Measurements from ENCODE around the gene ZNF768. TPM values are rescaled to one million over a fixed set of nuclear protein-coding genes. Genes with fewer than 3 reads are reported as not detected.
A peak's percentile ranks its signal among the peaks of the same experiment; 100 is the strongest.
"Not testable (repeated sequence)": the region's sequence is repeated elsewhere in the genome, so short reads cannot be mapped to it uniquely, and the experiment has no call there.

ZNF768 gene
- total RNA-seq, 4 donors from 2014 or later = 19.8 to 64.8 (median 54.1) TPM

- no peaks in the 10 kb centered on the region for H3K27me3 ChIP-seq
- no peak overlapping the region for H3K27ac ChIP-seq
- H3K36me3 ChIP-seq = no peaks in the 10 kb centered on the region
- H3K4me1 ChIP-seq = no peaks in the 10 kb centered on the region
- TF ChIP-seq, protein P1, sequence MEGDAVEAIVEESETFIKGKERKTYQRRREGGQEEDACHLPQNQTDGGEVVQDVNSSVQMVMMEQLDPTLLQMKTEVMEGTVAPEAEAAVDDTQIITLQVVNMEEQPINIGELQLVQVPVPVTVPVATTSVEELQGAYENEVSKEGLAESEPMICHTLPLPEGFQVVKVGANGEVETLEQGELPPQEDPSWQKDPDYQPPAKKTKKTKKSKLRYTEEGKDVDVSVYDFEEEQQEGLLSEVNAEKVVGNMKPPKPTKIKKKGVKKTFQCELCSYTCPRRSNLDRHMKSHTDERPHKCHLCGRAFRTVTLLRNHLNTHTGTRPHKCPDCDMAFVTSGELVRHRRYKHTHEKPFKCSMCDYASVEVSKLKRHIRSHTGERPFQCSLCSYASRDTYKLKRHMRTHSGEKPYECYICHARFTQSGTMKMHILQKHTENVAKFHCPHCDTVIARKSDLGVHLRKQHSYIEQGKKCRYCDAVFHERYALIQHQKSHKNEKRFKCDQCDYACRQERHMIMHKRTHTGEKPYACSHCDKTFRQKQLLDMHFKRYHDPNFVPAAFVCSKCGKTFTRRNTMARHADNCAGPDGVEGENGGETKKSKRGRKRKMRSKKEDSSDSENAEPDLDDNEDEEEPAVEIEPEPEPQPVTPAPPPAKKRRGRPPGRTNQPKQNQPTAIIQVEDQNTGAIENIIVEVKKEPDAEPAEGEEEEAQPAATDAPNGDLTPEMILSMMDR (IDR thresholded peaks at IDR 0.05) = no peak
- no peak for TF ChIP-seq POLR2A (IDR thresholded peaks at IDR 0.05)
- H3K4me3 ChIP-seq = no peak overlapping the region
- no peak for DNase-seq
- H3K9me3 ChIP-seq = no peaks in the 10 kb centered on the region
Measured at GRCh38 chr16:30478766-30479478, 47.4 kb downstream of the ZNF768 start.

DNA sequence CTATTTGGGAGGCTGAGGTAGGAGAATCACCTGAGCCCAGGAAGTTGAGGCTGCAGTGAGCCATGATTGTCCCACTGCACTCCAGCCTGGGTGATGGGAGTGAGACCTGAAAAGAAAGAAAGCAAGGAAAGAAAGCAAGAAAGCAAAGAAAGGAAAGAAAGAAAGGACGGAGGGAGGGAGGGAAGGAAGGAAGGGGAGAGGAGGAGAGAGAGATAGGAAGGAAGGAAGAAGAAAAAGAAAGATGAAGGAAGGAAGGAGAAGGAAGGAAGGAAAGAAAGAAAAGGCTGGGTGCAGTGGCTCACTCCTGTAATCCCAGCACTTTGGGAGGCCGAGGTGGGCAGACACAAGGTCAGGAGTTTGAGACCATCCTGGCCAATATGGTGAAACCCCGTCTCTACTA lies 48.6 kb downstream of the ZNF768 start:
- H3K4me1 ChIP-seq, H3K36me3 ChIP-seq, H3K27ac ChIP-seq, H3K9me3 ChIP-seq, DNase-seq, H3K4me3 ChIP-seq, H3K27me3 ChIP-seq: not testable (repeated sequence)

DNA sequence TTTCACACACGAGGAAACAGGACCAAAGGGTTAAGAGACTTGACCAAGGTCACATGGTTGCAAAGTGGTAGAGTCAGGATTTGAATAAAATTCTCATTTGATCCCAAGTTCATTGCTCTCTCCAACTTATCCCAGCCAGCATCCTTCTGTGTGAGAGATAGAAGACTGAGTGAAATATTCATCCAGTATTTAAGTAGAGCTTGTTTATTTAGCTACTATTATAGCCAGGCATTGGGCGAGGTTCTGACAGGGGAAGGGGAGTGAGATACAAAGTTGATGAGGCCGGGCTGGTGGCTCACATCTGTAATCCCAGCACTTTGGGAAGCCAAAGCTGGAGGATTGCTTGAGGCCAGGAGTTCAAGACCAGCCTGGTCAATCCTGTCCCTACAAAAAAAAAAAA lies 49.4 kb downstream of the ZNF768 start:
- Histone ChIP-seq H3K4me3 (no peak overlapping the region), H3K27ac (no peak overlapping the region), H3K4me1 (no peaks in the 10 kb centered on the region), H3K9me3 (no peaks in the 10 kb centered on the region), H3K27me3 (no peaks in the 10 kb centered on the region), H3K36me3 (no peaks in the 10 kb centered on the region)
- TF ChIP-seq, protein P1 (IDR thresholded peaks at IDR 0.05) = no peak
- TF ChIP-seq POLR2A (IDR thresholded peaks at IDR 0.05) = no peak
- DNase-seq = no peak

- peak overlapping the region in 1 of 4 donors; percentile 86 for H3K27ac ChIP-seq
- DNase-seq = no peak
Measured at GRCh38 chr16:30474684-30475083, 51.7 kb downstream of the ZNF768 start.

GRCh38 chr16:30474074-30474452 lies 52.3 kb downstream of the ZNF768 start:
- Histone ChIP-seq H3K27me3 (no peaks in the 10 kb centered on the region), H3K4me3 (peak overlapping the region; percentile 22 to 44 (median 42))
- DNase-seq = no peak

More at GRCh38 chr16:30474684-30475083, 51.7 kb downstream of the ZNF768 start:
- no peak for TF ChIP-seq POLR2A (IDR thresholded peaks at IDR 0.05)
- TF ChIP-seq, protein P1 (IDR thresholded peaks at IDR 0.05) = no peak
- H3K4me3 ChIP-seq = peak overlapping the region in 2 of 4 donors; percentile 44
- no peaks in the 10 kb centered on the region for H3K9me3 ChIP-seq
- no peaks in the 10 kb centered on the region for H3K36me3 ChIP-seq
- H3K27me3 ChIP-seq = no peaks in the 10 kb centered on the region
- H3K4me1 ChIP-seq = peaks cover 0 to 11% (median 3%) of the 10 kb centered on the region in 4 donors

More at GRCh38 chr16:30474074-30474452, 52.3 kb downstream of the ZNF768 start:
- peak overlapping the region; percentile 38 to 86 (median 67) for H3K27ac ChIP-seq
- TF ChIP-seq, protein P1 (IDR thresholded peaks at IDR 0.05) = no peak
- TF ChIP-seq POLR2A (IDR thresholded peaks at IDR 0.05) = no peak
- peaks cover 0 to 11% (median 3%) of the 10 kb centered on the region in 4 donors for H3K4me1 ChIP-seq
- no peaks in the 10 kb centered on the region for H3K9me3 ChIP-seq
- no peaks in the 10 kb centered on the region for H3K36me3 ChIP-seq

Small RNA genes within 50 kb of the gene (small RNA-seq; reads per million reads assigned to genes)
- 0 reads per million in 2 donors for gene MIR4518
- gene RNU7-61P = 0 reads per million in 2 donors

Other genes starting within 250 kb of the ZNF768 start
- gene CD2BP2, start 171.3 kb downstream of the ZNF768 start, total RNA-seq = 10 to 100 TPM; 32.2 to 39.9 (median 35.3) TPM
- gene TBC1D10B, start 156.1 kb downstream of the ZNF768 start, total RNA-seq = 10 to 100 TPM; 37.1 to 58.2 (median 48.9) TPM
- not detected for gene MYL11, start 151.8 kb downstream of the ZNF768 start, total RNA-seq
- gene SEPTIN1, start 144.0 kb downstream of the ZNF768 start, total RNA-seq = 10 to 100 TPM in 2 of 4 donors, 1 to 10 TPM in 2; 7.2 to 65.2 (median 9.8) TPM
- gene ZNF48, start 131.1 kb downstream of the ZNF768 start, total RNA-seq = 1 to 10 TPM; 4.2 to 9.7 (median 7.1) TPM
- 10 to 100 TPM in 2 of 4 donors, 1 to 10 TPM in 2; 5.4 to 15.7 (median 8.5) TPM for gene ZNF771, start 119.0 kb downstream of the ZNF768 start, total RNA-seq
- 10 to 100 TPM; 20.7 to 33.3 (median 27.6) TPM for gene DCTPP1, start 96.5 kb downstream of the ZNF768 start, total RNA-seq
- 100 to 1,000 TPM in 2 of 4 donors, 10 to 100 TPM in 2; 47.9 to 130 (median 106) TPM for gene SEPHS2, start 80.7 kb downstream of the ZNF768 start, total RNA-seq
- gene ITGAL, start 53.8 kb downstream of the ZNF768 start, total RNA-seq = 10 to 100 TPM in 3 of 4 donors, 1 to 10 TPM in 1; 4.3 to 52.0 (median 13.0) TPM
- gene ZNF747, start 8.3 kb upstream of the ZNF768 start, total RNA-seq = 10 to 100 TPM; 12.4 to 22.8 (median 19.1) TPM
- gene ZNF764, start 31.8 kb upstream of the ZNF768 start, total RNA-seq = 10 to 100 TPM in 3 of 4 donors, 1 to 10 TPM in 1; 5.8 to 22.5 (median 19.8) TPM
- 10 to 100 TPM; 38.6 to 53.3 (median 41.1) TPM for gene ZNF688, start 45.1 kb upstream of the ZNF768 start, total RNA-seq
- gene ZNF785, start 59.1 kb upstream of the ZNF768 start, total RNA-seq = 10 to 100 TPM; 13.7 to 55.0 (median 29.3) TPM
- 10 to 100 TPM in 2 of 4 donors, 1 to 10 TPM in 2; 7.5 to 12.5 (median 9.9) TPM for gene ZNF689, start 83.8 kb upstream of the ZNF768 start, total RNA-seq
- 100 to 1,000 TPM in 1 of 4 donors, 10 to 100 TPM in 3; 45.5 to 107 (median 65.0) TPM for gene PRR14, start 124.4 kb upstream of the ZNF768 start, total RNA-seq
- 100 to 1,000 TPM in 1 of 4 donors, 10 to 100 TPM in 3; 51.2 to 167 (median 72.2) TPM for gene FBRS, start 131.9 kb upstream of the ZNF768 start, total RNA-seq
- 100 to 1,000 TPM in 1 of 4 donors, 10 to 100 TPM in 3; 50.4 to 109 (median 81.8) TPM for gene SRCAP, start 172.6 kb upstream of the ZNF768 start, total RNA-seq
- gene PHKG2, start 221.9 kb upstream of the ZNF768 start, total RNA-seq = 10 to 100 TPM; 38.9 to 94.1 (median 57.7) TPM
- 10 to 100 TPM in 1 of 4 donors, 1 to 10 TPM in 3; 2.9 to 17.3 (median 4.2) TPM for gene CFAP119, start 235.5 kb upstream of the ZNF768 start, total RNA-seq
- 100 to 1,000 TPM in 1 of 4 donors, 10 to 100 TPM in 3; 45.0 to 115 (median 73.0) TPM for gene RNF40, start 235.8 kb upstream of the ZNF768 start, total RNA-seq